ENCODE measurements around the gene PCIF1. TPM values are rescaled to one million over a fixed set of nuclear protein-coding genes. Genes with fewer than 3 reads are reported as not detected.
"Not testable (repeated sequence)": the region's sequence is repeated elsewhere in the genome, so short reads cannot be mapped to it uniquely, and the experiment has no call there.

The PCIF1 gene
- 5.2 and 7.7 TPM in 2 replicates for total RNA-seq (2014; rRNA removed; shearing (Covaris generic))

DNA sequence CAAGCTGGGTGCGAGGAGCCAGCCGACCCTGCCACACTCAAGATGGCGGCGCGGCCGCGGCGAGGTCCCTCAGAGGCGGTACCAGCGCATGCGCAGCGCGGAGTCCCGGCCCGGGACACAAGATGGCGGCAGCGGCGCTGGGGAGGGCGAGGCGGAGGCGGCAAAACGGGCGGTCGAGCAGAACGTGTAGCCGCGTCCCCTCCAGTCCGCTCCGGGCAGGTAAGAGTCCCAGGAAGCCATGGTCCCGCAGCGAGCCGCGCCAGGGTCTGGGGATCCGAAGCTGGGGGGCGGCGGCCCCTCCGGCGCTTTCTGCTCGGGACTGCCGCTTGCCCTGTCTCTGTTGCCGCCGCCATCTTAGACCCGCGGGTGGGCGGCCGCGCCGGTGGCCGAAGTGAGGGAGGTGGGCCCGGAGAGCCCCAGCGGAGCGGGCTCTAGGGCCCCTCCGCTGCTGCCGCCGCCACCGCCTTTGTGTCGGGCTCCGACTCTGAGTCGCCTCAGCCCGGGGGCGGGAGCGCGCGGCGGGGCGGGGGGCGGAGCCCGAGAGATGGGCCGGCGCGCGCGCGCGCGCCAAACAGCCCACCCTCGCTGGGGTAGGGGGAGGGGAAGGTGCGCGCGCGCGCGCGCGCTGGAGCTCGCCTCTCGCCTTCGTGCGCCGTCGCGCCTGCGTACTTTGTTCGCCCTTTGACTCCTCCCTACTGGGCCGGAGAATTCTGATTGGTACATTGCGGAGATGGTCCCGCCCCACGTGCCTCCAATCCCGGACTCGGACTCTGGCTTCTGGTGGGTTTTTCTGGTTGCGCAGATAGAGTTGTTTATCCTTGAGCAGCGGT lies at the start of gene PCIF1:
PCIF1 (plus strand) TSS at position 98 of the 830 bp plus-strand sequence. CDS start 4,317 bp downstream, outside the sequence.
- peak; percentile 97 for DNase-seq (ENCODE audit: low spot score)

DNA sequence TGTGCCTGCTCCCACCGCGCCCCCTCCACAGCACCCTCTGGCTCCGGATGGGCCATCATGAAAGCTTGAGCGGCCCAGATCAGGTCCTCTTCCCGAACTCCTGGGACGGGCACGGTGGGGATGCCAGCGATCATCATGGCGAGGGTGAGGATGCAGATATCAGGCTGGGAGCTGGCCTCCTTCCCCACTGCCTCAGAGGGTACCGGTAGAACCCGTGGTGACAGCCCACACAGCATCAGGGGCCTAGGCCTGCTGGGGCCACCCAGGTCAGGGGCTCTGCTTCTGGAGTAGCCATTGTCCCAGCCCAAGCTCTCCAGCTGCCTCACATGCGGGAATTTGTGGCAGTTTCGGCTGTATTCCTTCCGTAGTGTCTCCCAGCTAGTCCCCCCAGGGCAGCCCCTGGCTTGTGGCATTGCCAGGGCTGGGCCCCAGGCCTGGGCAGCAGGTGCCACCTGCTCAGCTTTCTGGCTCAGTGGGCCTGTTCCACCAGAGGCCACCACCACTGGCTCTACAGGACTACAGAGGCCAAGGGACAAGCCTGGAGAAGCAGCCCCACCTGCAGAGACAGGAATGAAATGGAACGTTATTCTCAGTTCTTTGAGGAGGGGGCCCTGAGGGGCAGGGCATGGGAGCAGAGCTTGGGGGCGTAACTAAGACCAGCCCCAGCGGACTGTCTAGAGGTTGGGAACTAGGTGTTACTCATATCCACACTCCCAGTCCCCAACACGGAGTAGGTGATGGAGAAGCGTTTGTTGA lies 47.7 kb upstream of the PCIF1 start:
- no peak for DNase-seq (ENCODE audit: low spot score)

DNA sequence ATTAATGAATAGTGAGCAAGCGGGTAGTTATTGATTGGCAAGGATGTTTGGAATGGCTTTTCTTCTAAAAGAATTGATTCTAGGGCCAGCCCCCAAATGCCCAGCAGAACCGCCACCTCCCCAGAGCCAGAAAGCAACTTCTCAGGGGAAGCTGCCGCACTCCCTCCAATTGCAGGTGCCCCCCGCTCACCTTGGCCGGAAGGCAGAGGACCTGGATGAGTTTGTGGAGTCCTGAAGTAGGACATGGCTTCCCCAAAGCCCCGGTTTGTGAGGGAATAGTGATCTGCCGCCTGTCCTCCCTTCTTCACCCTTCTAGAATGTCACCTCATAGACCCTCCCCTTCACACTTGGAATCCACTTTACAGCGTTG lies 47.2 kb upstream of the PCIF1 start, which contains the start of gene SPATA25:
SPATA25 (minus strand) TSS at position 277 of the 370 bp plus-strand sequence; CDS start at position 245, 32 bp downstream.
- no peak for DNase-seq (ENCODE audit: low spot score)

DNA sequence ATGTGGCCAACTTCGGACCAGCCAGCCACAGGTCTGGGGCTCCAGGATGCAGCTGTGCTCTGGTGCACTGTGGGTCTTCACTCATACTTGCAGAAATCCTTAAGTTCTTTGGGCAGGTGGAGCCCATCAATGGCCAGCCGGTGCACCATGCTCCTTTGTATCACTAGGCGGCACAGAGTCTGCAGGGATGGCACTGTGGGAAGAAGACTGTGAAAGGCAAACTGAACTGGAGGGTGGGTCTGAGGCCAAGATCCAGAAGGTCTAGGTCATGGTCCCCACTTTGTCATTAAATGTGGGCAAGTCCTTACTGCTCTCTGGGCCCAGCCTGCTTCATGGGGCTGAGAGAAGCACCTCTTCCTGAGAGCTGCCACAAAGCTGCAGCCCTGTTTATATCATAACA lies 45.8 kb upstream of the PCIF1 start:
- DNase-seq (ENCODE audit: low spot score) = no peak

DNA sequence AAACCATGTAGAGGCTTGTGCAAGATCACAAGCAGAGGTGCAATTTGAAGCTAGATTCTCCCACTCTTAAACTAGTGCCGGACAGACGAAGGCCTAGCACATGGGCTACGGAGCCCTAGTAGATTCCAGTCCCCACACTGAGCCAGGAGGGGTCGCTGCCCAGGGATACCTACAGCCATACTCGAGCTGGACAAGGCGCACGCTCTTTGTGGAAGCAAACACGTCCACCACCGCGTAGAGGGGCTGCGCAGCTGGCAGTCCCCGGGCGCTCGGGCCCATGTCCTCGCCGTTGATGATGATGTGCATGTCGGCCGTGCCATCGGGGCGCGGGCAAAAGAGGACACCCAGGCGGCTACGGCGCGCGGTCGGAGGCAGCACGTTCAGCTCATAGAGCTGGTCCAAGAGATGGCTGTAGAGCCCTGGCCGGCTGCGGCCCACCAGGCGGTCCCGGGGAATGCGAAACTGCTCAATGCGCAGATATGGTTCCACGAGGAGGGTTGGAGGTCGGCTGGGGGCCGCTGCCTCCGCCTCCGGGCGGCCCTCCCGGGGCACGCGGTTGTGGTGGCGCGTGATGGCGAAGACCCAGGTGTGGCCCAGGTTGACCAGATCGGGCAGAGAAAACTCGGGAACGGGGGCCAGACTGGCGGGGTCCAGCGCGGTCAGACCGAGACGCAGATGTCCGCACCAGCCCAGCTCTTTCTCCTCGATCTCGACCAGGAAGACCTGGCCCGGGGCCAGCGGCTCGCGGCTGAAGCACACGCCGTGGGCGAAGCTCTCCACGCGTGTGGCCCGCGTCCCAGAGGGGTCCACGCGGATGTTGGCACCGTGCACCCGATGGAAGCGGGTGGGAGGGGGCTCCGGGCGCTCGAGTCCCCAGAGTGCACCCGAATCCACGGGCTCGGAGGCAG lies 44.2 kb upstream of the PCIF1 start:
- no peak for DNase-seq (ENCODE audit: low spot score)

DNA sequence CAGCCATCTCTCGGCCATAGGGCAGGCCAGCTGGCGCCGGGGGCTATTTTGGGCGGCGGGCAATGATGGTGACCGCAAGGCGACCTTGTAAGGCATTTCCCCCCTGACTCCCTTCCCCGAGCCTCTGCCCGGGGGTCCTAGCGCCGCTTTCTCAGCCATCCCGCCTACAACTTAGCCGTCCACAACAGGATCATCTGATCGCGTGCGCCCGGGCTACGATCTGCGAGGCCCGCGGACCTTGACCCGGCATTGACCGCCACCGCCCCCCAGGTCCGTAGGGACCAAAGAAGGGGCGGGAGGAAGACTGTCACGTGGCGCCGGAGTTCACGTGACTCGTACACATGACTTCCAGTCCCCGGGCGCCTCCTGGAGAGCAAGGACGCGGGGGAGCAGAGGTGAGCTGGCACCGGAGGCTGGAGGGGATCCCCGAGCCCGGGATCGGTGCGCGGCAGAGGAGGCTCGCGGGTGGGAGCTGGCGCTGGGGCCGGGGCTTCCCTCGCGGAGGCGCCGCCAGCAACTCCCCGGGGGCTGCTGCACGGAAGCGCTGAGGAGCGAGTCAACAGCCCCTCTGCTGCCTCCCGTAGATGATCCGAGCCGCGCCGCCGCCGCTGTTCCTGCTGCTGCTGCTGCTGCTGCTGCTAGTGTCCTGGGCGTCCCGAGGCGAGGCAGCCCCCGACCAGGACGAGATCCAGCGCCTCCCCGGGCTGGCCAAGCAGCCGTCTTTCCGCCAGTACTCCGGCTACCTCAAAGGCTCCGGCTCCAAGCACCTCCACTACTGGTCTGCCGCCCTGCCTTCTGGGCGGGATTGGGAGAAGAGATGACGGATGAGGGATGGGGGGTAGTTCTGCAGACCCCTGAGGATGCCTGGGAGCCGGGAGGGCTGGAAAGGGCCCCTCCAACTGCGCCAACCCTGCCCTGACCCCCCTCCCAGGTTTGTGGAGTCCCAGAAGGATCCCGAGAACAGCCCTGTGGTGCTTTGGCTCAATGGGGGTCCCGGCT lies 43.2 kb upstream of the PCIF1 start, which contains the start of the genes CTSA and NEURL2:
CTSA (plus strand) TSS at position 351 of the 999 bp plus-strand sequence; CDS start at position 585, 234 bp downstream.
NEURL2 (minus strand) TSS at position 224 of the 999 bp plus-strand sequence; CDS start at position 7, 217 bp downstream.
- peak; percentile 78 for DNase-seq (ENCODE audit: low spot score)

DNA sequence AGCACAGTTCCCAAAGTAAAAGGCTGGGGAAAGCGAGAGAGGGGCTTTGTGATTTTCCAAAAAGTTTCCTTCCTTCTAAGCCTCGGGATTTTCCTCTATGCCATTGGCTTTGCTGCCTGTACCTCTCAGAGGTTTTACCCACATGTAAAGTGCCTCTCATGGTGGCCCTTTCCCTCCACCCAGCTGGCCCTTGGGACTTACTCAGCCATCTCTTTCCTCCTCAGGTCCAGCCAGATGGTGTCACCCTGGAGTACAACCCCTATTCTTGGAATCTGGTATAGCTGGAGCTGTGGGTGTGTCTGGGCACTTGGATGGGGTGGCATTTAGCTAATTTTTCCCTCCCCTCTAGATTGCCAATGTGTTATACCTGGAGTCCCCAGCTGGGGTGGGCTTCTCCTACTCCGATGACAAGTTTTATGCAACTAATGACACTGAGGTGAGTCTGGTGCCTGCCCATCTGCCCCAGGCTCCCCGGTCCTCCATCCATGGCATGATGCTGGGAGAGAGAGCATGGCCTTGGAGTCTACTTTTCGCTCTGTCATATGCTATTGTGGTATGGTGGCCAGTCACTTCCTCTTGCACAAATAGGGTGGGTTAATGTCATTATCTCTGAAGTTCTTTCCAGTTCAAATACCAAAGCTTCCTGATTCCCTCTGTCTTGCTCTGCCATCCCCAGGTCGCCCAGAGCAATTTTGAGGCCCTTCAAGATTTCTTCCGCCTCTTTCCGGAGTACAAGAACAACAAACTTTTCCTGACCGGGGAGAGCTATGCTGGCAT lies 42.2 kb upstream of the PCIF1 start:
- DNase-seq (ENCODE audit: low spot score) = no peak

DNA sequence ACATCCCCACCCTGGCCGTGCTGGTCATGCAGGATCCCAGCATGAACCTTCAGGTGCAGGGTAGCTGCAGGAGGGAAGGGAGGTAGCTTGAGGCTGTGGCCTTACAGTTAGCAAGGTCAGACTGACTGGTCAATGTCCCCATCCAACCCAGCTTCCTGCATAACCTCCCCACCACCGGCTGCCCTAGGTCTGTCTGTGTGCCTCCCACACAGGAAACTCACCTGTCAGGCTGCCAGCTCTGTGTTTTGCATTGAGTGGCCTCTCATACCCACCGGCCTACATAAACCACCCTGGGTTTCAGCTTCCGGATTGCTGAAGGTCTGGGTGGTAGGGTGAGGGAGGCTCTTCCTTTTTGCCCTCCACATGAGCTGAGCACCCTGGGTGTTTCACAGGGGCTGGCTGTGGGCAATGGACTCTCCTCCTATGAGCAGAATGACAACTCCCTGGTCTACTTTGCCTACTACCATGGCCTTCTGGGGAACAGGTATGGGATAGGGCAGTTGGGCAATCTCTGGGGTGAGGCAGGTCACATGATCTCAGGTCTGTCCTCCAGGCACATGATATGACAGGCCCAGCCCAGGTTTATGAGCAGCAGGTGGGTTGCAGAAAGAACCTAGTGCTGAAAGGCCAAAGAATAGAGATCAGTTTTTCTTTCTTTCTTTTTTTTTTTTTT lies 41.5 kb upstream of the PCIF1 start:
- DNase-seq (ENCODE audit: low spot score) = no peak

DNA sequence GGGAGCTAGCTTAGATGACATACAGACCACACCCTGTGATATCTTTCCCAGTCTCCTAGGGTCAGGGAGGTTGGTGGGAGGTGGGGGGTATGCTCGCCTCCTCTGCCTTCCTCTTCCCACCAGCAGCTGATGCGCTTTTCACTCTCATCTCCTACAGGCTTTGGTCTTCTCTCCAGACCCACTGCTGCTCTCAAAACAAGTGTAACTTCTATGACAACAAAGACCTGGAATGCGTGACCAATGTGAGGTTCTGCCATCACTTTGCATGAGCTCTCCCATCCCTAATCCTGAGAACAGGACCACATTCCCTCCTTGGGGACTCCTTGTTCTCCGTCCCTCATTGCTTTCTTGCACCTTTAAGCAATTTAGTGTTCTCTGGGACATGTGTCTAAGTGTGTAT lies 40.7 kb upstream of the PCIF1 start:
- no peak for DNase-seq (ENCODE audit: low spot score)

DNA sequence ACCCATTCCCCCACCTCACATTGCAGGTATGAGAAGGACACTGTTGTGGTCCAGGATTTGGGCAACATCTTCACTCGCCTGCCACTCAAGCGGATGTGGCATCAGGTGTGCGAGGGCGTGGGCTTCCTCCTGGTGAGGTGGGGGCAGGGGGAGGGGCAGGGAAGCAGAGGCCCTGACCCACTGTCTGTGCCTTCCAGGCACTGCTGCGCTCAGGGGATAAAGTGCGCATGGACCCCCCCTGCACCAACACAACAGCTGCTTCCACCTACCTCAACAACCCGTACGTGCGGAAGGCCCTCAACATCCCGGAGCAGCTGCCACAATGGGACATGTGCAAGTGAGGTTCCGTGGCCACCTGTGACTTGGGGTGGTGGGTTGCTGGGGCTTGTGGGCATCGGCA lies 39.7 kb upstream of the PCIF1 start:
- no peak for DNase-seq (ENCODE audit: low spot score)

DNA sequence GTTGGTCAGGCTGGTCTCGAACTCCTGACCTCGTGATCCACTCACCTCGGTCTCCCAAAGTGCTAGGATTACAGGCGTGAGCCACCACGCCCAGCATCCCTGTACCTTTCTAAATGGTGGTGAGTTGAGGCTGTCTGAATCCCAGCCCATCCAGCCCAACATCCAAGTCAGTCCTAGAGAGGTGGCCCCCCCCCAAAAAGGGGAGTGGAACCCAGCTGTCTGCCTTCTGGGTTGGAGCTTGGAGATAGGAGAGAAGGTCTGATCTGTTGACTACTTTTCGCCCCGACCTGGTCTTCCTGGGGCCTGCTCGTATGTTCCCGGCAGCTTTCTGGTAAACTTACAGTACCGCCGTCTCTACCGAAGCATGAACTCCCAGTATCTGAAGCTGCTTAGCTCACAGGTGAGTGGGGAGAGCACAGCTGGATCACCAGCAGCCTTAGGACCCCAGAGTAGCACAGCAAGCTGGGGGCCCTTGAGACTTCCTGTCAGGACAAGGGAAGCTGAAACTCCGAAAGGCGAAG lies 37.8 kb upstream of the PCIF1 start:
- DNase-seq (ENCODE audit: low spot score) = no peak

DNA sequence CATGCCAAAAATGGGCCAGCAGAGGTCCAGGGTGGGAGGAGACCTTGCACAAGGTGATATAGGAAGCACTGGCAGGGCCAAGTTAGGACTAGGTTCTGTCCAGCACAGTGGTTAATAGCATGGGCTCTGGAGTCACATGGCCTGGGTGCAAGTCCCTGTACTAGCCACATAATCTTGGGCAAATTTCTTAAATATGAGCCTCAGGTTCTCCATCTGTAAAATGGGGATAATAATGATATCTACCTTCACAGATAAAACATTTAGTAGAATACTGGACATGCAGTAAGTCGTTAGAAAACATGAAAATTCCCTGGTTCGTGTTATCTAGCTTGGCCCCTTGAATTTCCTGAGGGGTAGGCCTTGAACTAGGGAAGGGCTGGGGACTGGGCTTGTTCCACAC lies 37.2 kb upstream of the PCIF1 start:
- no peak for DNase-seq (ENCODE audit: low spot score)

DNA sequence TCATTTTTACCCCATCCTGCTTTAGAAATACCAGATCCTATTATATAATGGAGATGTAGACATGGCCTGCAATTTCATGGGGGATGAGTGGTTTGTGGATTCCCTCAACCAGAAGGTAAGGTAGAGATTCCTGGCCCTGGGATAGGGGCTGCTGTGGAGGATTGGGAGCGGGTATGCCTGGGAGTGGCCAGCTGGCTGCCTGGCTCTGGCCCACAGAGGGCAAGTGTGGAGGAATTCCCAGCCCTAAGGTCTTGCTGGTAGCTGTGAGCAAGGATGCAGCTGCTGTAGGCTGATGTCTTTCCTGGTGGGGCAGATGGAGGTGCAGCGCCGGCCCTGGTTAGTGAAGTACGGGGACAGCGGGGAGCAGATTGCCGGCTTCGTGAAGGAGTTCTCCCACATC lies 36.8 kb upstream of the PCIF1 start:
- DNase-seq (ENCODE audit: low spot score) = no peak

DNA sequence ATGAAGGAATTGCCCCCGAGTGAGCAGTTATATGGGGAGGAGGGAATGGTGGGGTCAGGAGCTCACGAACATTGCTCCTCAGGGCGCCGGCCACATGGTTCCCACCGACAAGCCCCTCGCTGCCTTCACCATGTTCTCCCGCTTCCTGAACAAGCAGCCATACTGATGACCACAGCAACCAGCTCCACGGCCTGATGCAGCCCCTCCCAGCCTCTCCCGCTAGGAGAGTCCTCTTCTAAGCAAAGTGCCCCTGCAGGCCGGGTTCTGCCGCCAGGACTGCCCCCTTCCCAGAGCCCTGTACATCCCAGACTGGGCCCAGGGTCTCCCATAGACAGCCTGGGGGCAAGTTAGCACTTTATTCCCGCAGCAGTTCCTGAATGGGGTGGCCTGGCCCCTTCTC lies 36.2 kb upstream of the PCIF1 start:
- DNase-seq (ENCODE audit: low spot score) = no peak

DNA sequence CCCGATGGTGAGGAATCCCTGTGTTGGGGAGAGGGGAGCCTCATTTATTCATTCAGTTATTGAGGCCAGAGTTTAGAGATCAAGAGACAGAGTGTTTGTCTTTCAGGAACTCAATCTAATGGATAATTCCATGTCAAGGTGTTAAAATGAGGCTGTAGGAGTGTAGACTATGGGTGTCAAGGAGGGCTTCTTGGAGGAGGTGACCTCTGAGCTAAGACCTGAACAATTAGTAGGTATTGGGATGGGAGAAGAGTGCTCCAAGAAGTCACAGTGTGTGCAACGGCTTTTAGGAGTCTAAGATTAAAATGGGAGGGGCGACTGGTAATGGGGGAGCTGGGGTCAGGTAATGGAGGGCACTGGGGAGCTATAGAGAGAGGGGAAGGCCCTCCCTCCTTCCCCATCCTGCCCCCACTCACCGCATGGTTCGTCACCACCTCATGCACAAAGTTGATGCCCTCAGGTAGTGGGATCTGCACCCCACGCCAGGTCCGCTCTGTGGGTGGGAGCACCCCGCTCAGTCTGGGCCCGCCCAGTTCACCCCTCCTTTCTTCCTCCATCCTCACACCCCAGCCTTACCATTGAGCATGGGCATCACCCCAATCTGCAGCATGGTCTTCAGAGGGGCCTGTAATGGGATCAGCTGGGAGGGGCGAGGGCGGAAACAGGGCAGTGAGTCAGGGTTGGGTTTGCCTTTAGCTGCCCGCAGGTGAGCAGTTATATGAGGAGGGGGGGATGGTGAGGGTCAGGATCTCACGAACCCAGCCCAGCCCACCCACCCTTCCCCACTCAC lies 35.2 kb upstream of the PCIF1 start:
- DNase-seq (ENCODE audit: low spot score) = no peak

DNA sequence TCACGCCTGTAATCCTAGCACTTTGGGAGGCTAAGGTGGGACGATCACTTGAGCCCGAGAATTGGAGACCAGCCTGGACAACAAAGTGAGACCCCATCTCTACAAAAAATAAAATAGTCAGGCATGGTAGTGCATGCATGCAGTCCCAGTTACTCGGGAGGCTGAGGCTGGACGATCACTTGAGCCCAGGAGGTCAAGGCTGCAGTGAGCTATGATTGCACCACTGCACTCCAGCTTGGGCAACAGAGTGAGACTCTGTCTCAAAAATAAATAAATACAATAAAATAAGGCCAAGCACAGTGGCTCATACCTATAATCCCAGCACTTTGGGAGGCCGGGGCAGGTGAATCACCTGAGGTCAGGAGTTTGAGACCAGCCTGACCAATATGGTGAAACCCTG lies 33.2 kb upstream of the PCIF1 start:
- not testable (repeated sequence) for DNase-seq (ENCODE audit: low spot score)

DNA sequence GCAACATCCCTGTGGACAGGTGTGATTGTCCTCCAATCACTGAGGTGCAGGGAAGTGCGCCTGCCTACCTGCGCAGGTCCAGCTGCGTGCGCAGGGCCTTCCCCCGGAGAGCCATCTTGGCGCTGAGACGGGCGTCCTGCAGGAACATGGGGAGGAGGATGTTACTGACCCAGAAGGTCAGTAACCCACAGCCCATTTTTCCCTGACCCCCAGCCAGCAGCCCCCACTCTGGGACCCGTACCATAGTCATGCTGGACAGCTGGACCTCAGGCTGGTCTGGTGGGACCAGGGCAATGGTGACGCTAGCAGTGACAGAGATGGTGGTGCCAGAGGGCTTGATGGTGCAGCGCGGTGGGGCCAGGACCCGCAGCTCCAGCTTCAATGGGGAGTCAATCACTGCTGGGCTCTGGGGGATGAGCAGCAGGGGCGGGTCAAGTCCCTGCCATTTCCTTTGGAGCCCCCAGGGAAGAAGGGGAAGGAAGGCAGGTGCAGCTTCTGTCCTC lies 32.2 kb upstream of the PCIF1 start:
- DNase-seq (ENCODE audit: low spot score) = no peak

Data from H4 (cell line).